Measurements from ENCODE around the gene TRPT1. TPM values are rescaled to one million over a fixed set of nuclear protein-coding genes. Genes with fewer than 3 reads are reported as not detected.

TRPT1 gene
- polyA plus RNA-seq, 2 of the 4 experiments (the other 2 are of a cell fraction): 18.6 to 28.5 TPM

DNA sequence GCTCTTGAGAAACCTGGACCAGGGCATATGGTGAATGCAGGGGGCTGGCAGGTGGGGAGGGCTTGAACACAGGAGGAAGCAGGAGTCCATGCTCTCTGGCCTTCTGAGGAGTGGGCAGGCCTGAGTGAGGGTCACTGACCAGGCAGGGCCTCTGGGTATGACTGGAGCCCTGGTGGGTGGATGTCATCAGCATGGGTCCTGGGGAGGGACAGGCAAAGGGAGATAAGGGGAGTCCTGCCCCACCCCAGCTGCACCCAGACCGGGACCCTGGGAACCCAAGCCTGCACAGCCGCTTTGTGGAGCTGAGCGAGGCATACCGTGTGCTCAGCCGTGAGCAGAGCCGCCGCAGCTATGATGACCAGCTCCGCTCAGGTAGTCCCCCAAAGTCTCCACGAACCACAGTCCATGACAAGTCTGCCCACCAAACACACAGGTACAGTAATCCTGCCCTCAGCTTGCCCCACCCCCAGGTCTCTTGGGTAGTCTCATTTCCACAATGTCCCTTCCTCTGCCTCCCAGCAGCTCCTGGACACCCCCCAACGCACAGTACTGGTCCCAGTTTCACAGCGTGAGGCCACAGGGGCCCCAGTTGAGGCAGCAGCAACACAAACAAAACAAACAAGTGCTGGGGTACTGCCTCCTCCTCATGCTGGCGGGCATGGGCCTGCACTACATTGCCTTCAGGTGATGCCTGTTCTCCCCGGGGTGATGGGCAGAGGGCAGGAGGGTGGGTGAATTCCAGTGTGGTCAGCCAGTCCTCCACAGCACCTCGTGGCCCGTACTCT lies 6.4 kb upstream of the TRPT1 start:
- Histone ChIP-seq H3K4me1 (peaks cover 40% of the 10 kb centered on the region), H3K4me3 (no peak overlapping the region), H3K27ac (no peak overlapping the region), H3K4me2 (no peak overlapping the region), H3K9me3 (no peaks in the 10 kb centered on the region)
- TF ChIP-seq EP300 (IDR thresholded peaks at IDR 0.05): no peak
- TF ChIP-seq, protein P1, sequence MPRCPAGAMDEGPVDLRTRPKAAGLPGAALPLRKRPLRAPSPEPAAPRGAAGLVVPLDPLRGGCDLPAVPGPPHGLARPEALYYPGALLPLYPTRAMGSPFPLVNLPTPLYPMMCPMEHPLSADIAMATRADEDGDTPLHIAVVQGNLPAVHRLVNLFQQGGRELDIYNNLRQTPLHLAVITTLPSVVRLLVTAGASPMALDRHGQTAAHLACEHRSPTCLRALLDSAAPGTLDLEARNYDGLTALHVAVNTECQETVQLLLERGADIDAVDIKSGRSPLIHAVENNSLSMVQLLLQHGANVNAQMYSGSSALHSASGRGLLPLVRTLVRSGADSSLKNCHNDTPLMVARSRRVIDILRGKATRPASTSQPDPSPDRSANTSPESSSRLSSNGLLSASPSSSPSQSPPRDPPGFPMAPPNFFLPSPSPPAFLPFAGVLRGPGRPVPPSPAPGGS (IDR thresholded peaks at IDR 0.05): no peak
- TF ChIP-seq HDAC2 (IDR thresholded peaks at IDR 0.05): no peak
- TF ChIP-seq HEYL (CRISPR knock-in tag; IDR thresholded peaks at IDR 0.05): no peak
- TF ChIP-seq JUN (IDR thresholded peaks at IDR 0.05): no peak
- no peak for TF ChIP-seq ESRRA (IDR thresholded peaks at IDR 0.05; ENCODE audit: borderline replicate concordance, low read length)
- TF ChIP-seq RNF2 (IDR thresholded peaks at IDR 0.05; ENCODE audit: borderline replicate concordance, low read depth): no peak
- TF ChIP-seq, protein P2, sequence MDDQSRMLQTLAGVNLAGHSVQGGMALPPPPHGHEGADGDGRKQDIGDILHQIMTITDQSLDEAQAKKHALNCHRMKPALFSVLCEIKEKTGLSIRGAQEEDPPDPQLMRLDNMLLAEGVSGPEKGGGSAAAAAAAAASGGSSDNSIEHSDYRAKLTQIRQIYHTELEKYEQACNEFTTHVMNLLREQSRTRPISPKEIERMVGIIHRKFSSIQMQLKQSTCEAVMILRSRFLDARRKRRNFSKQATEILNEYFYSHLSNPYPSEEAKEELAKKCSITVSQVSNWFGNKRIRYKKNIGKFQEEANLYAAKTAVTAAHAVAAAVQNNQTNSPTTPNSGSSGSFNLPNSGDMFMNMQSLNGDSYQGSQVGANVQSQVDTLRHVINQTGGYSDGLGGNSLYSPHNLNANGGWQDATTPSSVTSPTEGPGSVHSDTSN (IDR thresholded peaks at IDR 0.05): no peak
- TF ChIP-seq PHF8 (IDR thresholded peaks at IDR 0.05; ENCODE audit: borderline replicate concordance, low read depth): no peak
- no peak for TF ChIP-seq RCOR1 (IDR thresholded peaks at IDR 0.05; ENCODE audit: low read depth, low read length)
- TF ChIP-seq, protein P3, sequence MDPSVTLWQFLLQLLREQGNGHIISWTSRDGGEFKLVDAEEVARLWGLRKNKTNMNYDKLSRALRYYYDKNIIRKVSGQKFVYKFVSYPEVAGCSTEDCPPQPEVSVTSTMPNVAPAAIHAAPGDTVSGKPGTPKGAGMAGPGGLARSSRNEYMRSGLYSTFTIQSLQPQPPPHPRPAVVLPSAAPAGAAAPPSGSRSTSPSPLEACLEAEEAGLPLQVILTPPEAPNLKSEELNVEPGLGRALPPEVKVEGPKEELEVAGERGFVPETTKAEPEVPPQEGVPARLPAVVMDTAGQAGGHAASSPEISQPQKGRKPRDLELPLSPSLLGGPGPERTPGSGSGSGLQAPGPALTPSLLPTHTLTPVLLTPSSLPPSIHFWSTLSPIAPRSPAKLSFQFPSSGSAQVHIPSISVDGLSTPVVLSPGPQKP (IDR thresholded peaks at IDR 0.05; ENCODE audit: low read depth, low read length): no peak
- TF ChIP-seq SMC3 (IDR thresholded peaks at IDR 0.05): no peak
- TF ChIP-seq ZNF302 (CRISPR knock-in tag; IDR thresholded peaks at IDR 0.05): no peak
- no peak for TF ChIP-seq KDM1A (IDR thresholded peaks at IDR 0.05; ENCODE audit: low read depth)
- TF ChIP-seq, protein P4, sequence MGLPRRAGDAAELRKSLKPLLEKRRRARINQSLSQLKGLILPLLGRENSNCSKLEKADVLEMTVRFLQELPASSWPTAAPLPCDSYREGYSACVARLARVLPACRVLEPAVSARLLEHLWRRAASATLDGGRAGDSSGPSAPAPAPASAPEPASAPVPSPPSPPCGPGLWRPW (IDR thresholded peaks at IDR 0.05): no peak
- TF ChIP-seq BHLHE40 (IDR thresholded peaks at IDR 0.05; ENCODE audit: low read depth, low read length): no peak
- TF ChIP-seq FOXS1 (CRISPR knock-in tag; IDR thresholded peaks at IDR 0.05): no peak
- no peak for TF ChIP-seq MYC (IDR thresholded peaks at IDR 0.05; ENCODE audit: borderline replicate concordance, low read length)
- TF ChIP-seq POLR2AphosphoS2 (conservative IDR thresholded peaks at IDR 0.05; ENCODE audit: low read length): no peak
- no peak for TF ChIP-seq FOSL2 (IDR thresholded peaks at IDR 0.05)
- no peak for TF ChIP-seq FOSL2 (CRISPR knock-in tag; IDR thresholded peaks at IDR 0.05)
- no peak for DNase-seq (ENCODE audit: low read depth in 1 of 2, low spot score in 1 of 2)
- FAIRE-seq: no peak
- ChIA-PET CTCF (interaction anchor here (0.9 to 2.8 kb wide), 8 partner anchors 8 to 72 kb away, joined by 3 to 14 read pairs (median 8); no protein-coding TSS in a partner anchor), POLR2A (interaction anchor here (1.0 to 1.1 kb wide), 2 partner anchors 9 to 48 kb away, joined by 3 to 6 read pairs; partner anchors contain the start of gene FKBP2)
- ATAC-seq: no peak
- WGBS (ENCODE audit: missing lambda C conversion rate): 92% methylated on average over 15 of the region's 15 CpGs

DNA sequence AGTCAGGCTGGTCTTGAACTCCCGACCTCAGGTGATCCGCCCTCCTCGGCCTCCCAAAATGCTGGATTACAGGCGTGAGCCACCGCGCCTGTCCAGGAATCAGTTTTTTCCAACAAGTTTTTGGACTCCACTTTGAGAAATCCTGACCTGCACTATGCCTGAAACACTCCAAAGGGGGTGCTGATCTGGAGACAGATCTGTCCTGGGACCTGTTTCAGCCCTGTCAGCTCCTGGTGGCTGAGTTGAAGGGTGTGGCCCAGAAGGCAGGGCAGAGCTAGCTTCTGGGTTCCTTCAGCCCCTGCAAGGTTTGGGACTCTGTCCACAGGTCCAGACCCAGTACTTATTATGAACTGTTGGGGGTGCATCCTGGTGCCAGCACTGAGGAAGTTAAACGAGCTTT lies 5.6 kb upstream of the TRPT1 start:
- FAIRE-seq: no peak
- H3K27ac ChIP-seq: no peak overlapping the region; a peak in 1 of 6 replicates
- ChIA-PET POLR2A (no interaction called here), CTCF (interaction anchor here (1.5 to 2.8 kb wide), 3 partner anchors 14 to 73 kb away, joined by 4 to 14 read pairs (median 4); no protein-coding TSS in a partner anchor)
- peaks cover 46% of the 10 kb centered on the region for H3K4me1 ChIP-seq
- no peaks in the 10 kb centered on the region for H3K9me3 ChIP-seq
- no peak for ATAC-seq
- H3K4me2 ChIP-seq: peak overlapping the region; percentile 98
- no peak for DNase-seq (ENCODE audit: low read depth in 1 of 2, low spot score in 1 of 2)
- no peak for TF ChIP-seq CHD2 (IDR thresholded peaks at IDR 0.05; ENCODE audit: low read length, partially characterized antibody)
- TF ChIP-seq, protein P4 (IDR thresholded peaks at IDR 0.05): no peak
- no peak for TF ChIP-seq MYC (IDR thresholded peaks at IDR 0.05; ENCODE audit: borderline replicate concordance, low read length)
- no peak for TF ChIP-seq TP53 (CRISPR knock-in tag; IDR thresholded peaks at IDR 0.05)
- H3K4me3 ChIP-seq: no peak overlapping the region; the same call in 2 of the 3 replicates
- WGBS (ENCODE audit: missing lambda C conversion rate): 89% methylated on average over 7 of the region's 7 CpGs

All from A549 (cell line).